HEK293T (cell line): ENCODE measurements around the gene TRH.
"Not testable (repeated sequence)": the region's sequence is repeated elsewhere in the genome, so short reads cannot be mapped to it uniquely, and the experiment has no call there.

Source experiments
- BHLHE40 ChIP-seq: fragments of 450-650 bp; IDR thresholded peaks from 2 replicates; pipeline ENCODE4 v1.6.1; 2016; ENCODE audit warnings: mild to moderate bottlenecking, moderate library complexity, borderline replicate concordance
- FOXA1 ChIP-seq: fragments of 450-650 bp; IDR thresholded peaks from 2 replicates; pipeline ENCODE4 v1.6.1; 2016; ENCODE audit warnings: mild to moderate bottlenecking
- FOXM1 ChIP-seq: fragments of 450-650 bp; IDR thresholded peaks from 2 replicates; pipeline ENCODE4 v1.6.1; 2017; ENCODE audit warnings: mild to moderate bottlenecking, borderline replicate concordance
- LEF1 ChIP-seq: fragments of 450-650 bp; IDR thresholded peaks from 2 replicates; pipeline ENCODE4 v1.6.1; 2017; ENCODE audit warnings: mild to moderate bottlenecking, borderline replicate concordance
- SUZ12 ChIP-seq: fragments of 450-650 bp; IDR thresholded peaks from 2 replicates; pipeline ENCODE4 v1.6.1; 2016; ENCODE audit warnings: mild to moderate bottlenecking
- TF ChIP-seq, protein P1 (sequence below): fragments of 450-650 bp; IDR thresholded peaks from 2 replicates; pipeline ENCODE4 v1.6.1; 2016

DNA sequence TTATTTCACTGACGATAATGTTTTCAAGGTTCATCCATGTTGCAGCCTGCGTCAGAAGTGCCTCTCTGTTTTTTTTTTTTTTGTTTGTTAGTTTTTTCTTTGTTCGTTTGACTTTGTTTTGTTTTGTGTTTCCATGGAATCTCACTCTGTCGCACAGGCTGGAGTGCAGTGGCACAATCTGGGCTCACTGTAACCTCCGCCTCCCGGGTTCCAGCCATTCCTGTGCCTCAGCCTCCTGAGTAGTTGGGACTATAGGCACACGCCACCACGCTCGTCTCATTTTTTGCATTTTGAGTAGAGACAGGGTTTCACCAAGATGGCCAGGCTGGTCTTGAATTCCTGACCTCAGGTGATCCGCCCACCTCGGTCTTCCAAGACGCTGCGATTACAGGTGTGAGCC, 43.1 kb downstream of the TRH start:
- TF ChIP-seq FOXM1, SUZ12, LEF1, BHLHE40, FOXA1: not testable (repeated sequence)
- TF ChIP-seq, protein P1, sequence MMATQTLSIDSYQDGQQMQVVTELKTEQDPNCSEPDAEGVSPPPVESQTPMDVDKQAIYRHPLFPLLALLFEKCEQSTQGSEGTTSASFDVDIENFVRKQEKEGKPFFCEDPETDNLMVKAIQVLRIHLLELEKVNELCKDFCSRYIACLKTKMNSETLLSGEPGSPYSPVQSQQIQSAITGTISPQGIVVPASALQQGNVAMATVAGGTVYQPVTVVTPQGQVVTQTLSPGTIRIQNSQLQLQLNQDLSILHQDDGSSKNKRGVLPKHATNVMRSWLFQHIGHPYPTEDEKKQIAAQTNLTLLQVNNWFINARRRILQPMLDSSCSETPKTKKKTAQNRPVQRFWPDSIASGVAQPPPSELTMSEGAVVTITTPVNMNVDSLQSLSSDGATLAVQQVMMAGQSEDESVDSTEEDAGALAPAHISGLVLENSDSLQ, result not testable (repeated sequence)
